ENCODE results near the gene ZNF311. TPM values are rescaled to one million over a fixed set of nuclear protein-coding genes. Genes with fewer than 3 reads are reported as not detected.

Gene ZNF311
- total and polyA plus RNA-seq, 2 donors: 0.76 to 0.80 TPM

GRCh38 chr6:29016559-29017427 is 11.7 kb upstream of the ZNF311 start:
- peaks cover 18 to 48% of the 10 kb centered on the region in 2 donors for H3K27me3 ChIP-seq (ENCODE audit: control insufficient read depth in 2 of 2, insufficient read depth in 1 of 2, low read length in 1 of 2)
- no peak overlapping the region for H3K27ac ChIP-seq (ENCODE audit: low read depth in 1 of 2, low read length in 1 of 2)
- under 1% methylated on average over 41 of the region's 41 CpGs for WGBS

GRCh38 chr6:29014729-29015608 is 9.9 kb upstream of the ZNF311 start:
- peak in 2 of 9 donors; percentile 1 to 2 for DNase-seq (ENCODE audit: low read depth in 6 of 9, low spot score in 9 of 9)
- Histone ChIP-seq H3K4me1 (ENCODE audit: control insufficient read depth in 2 of 2, insufficient read depth in 2 of 2, low read length in 2 of 2) (peaks cover 7 to 16% of the 10 kb centered on the region in 2 donors), H3K27me3 (ENCODE audit: control insufficient read depth in 2 of 2, insufficient read depth in 1 of 2, low read length in 1 of 2) (peaks cover 27 to 62% of the 10 kb centered on the region in 2 donors), H3K27ac (ENCODE audit: low read depth in 1 of 2, low read length in 1 of 2) (no peak overlapping the region), H3K9me3 (ENCODE audit: control insufficient read depth in 2 of 2, insufficient read depth in 1 of 2, low read length in 1 of 2) (peaks cover 1 to 8% of the 10 kb centered on the region in 2 donors), H3K4me3 (ENCODE audit: low read length in 2 of 2) (peak overlapping the region in 1 of 2 donors; percentile 15), H3K36me3 (ENCODE audit: control insufficient read depth in 2 of 2, insufficient read depth in 2 of 2, low read length in 1 of 2) (no peaks in the 10 kb centered on the region)
- WGBS: 58% methylated on average over 79 of the region's 79 CpGs

More at GRCh38 chr6:29016559-29017427, 11.7 kb upstream of the ZNF311 start:
- no peaks in the 10 kb centered on the region for H3K36me3 ChIP-seq (ENCODE audit: control insufficient read depth in 2 of 2, insufficient read depth in 2 of 2, low read length in 1 of 2)
- H3K4me1 ChIP-seq (ENCODE audit: control insufficient read depth in 2 of 2, insufficient read depth in 2 of 2, low read length in 2 of 2): peaks cover 7 to 12% of the 10 kb centered on the region in 2 donors
- peak overlapping the region; percentile 37 to 45 for H3K4me3 ChIP-seq (ENCODE audit: low read length in 2 of 2)
- DNase-seq (ENCODE audit: low read depth in 6 of 9, low spot score in 9 of 9): peak in 8 of 9 donors; percentile 55 to 88 (median 76)
- peaks cover 1 to 8% of the 10 kb centered on the region in 2 donors for H3K9me3 ChIP-seq (ENCODE audit: control insufficient read depth in 2 of 2, insufficient read depth in 1 of 2, low read length in 1 of 2)

- DNase-seq (ENCODE audit: low read depth in 6 of 9, low spot score in 9 of 9): peak in 3 of 9 donors; percentile 29 to 54 (median 38)
- Histone ChIP-seq H3K27ac (ENCODE audit: low read depth in 1 of 2, low read length in 1 of 2) (no peak overlapping the region), H3K4me3 (ENCODE audit: low read length in 2 of 2) (peak overlapping the region; percentile 37 to 45), H3K27me3 (ENCODE audit: control insufficient read depth in 2 of 2, insufficient read depth in 1 of 2, low read length in 1 of 2) (peaks cover 30 to 69% of the 10 kb centered on the region in 2 donors), H3K4me1 (ENCODE audit: control insufficient read depth in 2 of 2, insufficient read depth in 2 of 2, low read length in 2 of 2) (peaks cover 3 to 9% of the 10 kb centered on the region in 2 donors), H3K36me3 (ENCODE audit: control insufficient read depth in 2 of 2, insufficient read depth in 2 of 2, low read length in 1 of 2) (no peaks in the 10 kb centered on the region), H3K9me3 (ENCODE audit: control insufficient read depth in 2 of 2, insufficient read depth in 1 of 2, low read length in 1 of 2) (peaks cover 1 to 8% of the 10 kb centered on the region in 2 donors)
- 1% methylated on average over 30 of the region's 30 CpGs for WGBS
Measured at GRCh38 chr6:29011276-29011734, 6.2 kb upstream of the ZNF311 start.

- Histone ChIP-seq H3K9me3 (ENCODE audit: control insufficient read depth in 2 of 2, insufficient read depth in 1 of 2, low read length in 1 of 2) (no peaks in the 10 kb centered on the region), H3K4me1 (ENCODE audit: control insufficient read depth in 2 of 2, insufficient read depth in 2 of 2, low read length in 2 of 2) (peaks cover 0 to 12% of the 10 kb centered on the region in 2 donors), H3K27me3 (ENCODE audit: control insufficient read depth in 2 of 2, insufficient read depth in 1 of 2, low read length in 1 of 2) (peaks cover 30 to 63% of the 10 kb centered on the region in 2 donors), H3K27ac (ENCODE audit: low read depth in 1 of 2, low read length in 1 of 2) (no peak overlapping the region), H3K4me3 (ENCODE audit: low read length in 2 of 2) (no peak overlapping the region), H3K36me3 (ENCODE audit: control insufficient read depth in 2 of 2, insufficient read depth in 2 of 2, low read length in 1 of 2) (no peaks in the 10 kb centered on the region)
- no peak for DNase-seq (ENCODE audit: low read depth in 6 of 9, low spot score in 9 of 9)
- WGBS: 92% methylated on average over 1 of the region's 1 CpG
Measured at GRCh38 chr6:29009358-29009757, 4.2 kb upstream of the ZNF311 start.

GRCh38 chr6:29008089-29008488 is 3.0 kb upstream of the ZNF311 start:
- Histone ChIP-seq H3K36me3 (ENCODE audit: control insufficient read depth in 2 of 2, insufficient read depth in 2 of 2, low read length in 1 of 2) (no peaks in the 10 kb centered on the region), H3K9me3 (ENCODE audit: control insufficient read depth in 2 of 2, insufficient read depth in 1 of 2, low read length in 1 of 2) (no peaks in the 10 kb centered on the region), H3K27ac (ENCODE audit: low read depth in 1 of 2, low read length in 1 of 2) (no peak overlapping the region), H3K4me1 (ENCODE audit: control insufficient read depth in 2 of 2, insufficient read depth in 2 of 2, low read length in 2 of 2) (peaks cover 0 to 12% of the 10 kb centered on the region in 2 donors), H3K27me3 (ENCODE audit: control insufficient read depth in 2 of 2, insufficient read depth in 1 of 2, low read length in 1 of 2) (peaks cover 30 to 52% of the 10 kb centered on the region in 2 donors), H3K4me3 (ENCODE audit: low read length in 2 of 2) (no peak overlapping the region)
- 94% methylated on average over 2 of the region's 2 CpGs for WGBS
- no peak for DNase-seq (ENCODE audit: low read depth in 6 of 9, low spot score in 9 of 9)

GRCh38 chr6:28996844-28997510 is 8.1 kb downstream of the ZNF311 start:
- Histone ChIP-seq H3K9me3 (ENCODE audit: control insufficient read depth in 2 of 2, insufficient read depth in 1 of 2, low read length in 1 of 2) (no peaks in the 10 kb centered on the region), H3K27me3 (ENCODE audit: control insufficient read depth in 2 of 2, insufficient read depth in 1 of 2, low read length in 1 of 2) (peaks cover 0 to 3% of the 10 kb centered on the region in 2 donors), H3K4me3 (ENCODE audit: low read length in 2 of 2) (no peak overlapping the region), H3K27ac (ENCODE audit: low read depth in 1 of 2, low read length in 1 of 2) (no peak overlapping the region), H3K4me1 (ENCODE audit: control insufficient read depth in 2 of 2, insufficient read depth in 2 of 2, low read length in 2 of 2) (no peaks in the 10 kb centered on the region), H3K36me3 (ENCODE audit: control insufficient read depth in 2 of 2, insufficient read depth in 2 of 2, low read length in 1 of 2) (no peaks in the 10 kb centered on the region)
- no peak for DNase-seq (ENCODE audit: low read depth in 6 of 9, low spot score in 9 of 9)
- WGBS: 92% methylated on average over 2 of the region's 2 CpGs

GRCh38 chr6:28995093-28995650 is 9.9 kb downstream of the ZNF311 start:
- no peaks in the 10 kb centered on the region for H3K4me1 ChIP-seq (ENCODE audit: control insufficient read depth in 2 of 2, insufficient read depth in 2 of 2, low read length in 2 of 2)
- H3K9me3 ChIP-seq (ENCODE audit: control insufficient read depth in 2 of 2, insufficient read depth in 1 of 2, low read length in 1 of 2): no peaks in the 10 kb centered on the region
- no peak overlapping the region for H3K4me3 ChIP-seq (ENCODE audit: low read length in 2 of 2)
- no peak overlapping the region for H3K27ac ChIP-seq (ENCODE audit: low read depth in 1 of 2, low read length in 1 of 2)
- H3K27me3 ChIP-seq (ENCODE audit: control insufficient read depth in 2 of 2, insufficient read depth in 1 of 2, low read length in 1 of 2): peaks cover 0 to 4% of the 10 kb centered on the region in 2 donors
- 97% methylated on average over 8 of the region's 8 CpGs for WGBS
- DNase-seq (ENCODE audit: low read depth in 6 of 9, low spot score in 9 of 9): no peak
- H3K36me3 ChIP-seq (ENCODE audit: control insufficient read depth in 2 of 2, insufficient read depth in 2 of 2, low read length in 1 of 2): no peaks in the 10 kb centered on the region

- 12% methylated on average over 48 of the region's 48 CpGs for WGBS
- Histone ChIP-seq H3K27me3 (ENCODE audit: control insufficient read depth in 2 of 2, insufficient read depth in 1 of 2, low read length in 1 of 2) (peaks cover 17 to 65% of the 10 kb centered on the region in 2 donors), H3K4me3 (ENCODE audit: low read length in 2 of 2) (peak overlapping the region; percentile 30 to 44), H3K4me1 (ENCODE audit: control insufficient read depth in 2 of 2, insufficient read depth in 2 of 2, low read length in 2 of 2) (peaks cover 6% of the 10 kb centered on the region in 2 donors), H3K36me3 (ENCODE audit: control insufficient read depth in 2 of 2, insufficient read depth in 2 of 2, low read length in 1 of 2) (no peaks in the 10 kb centered on the region), H3K9me3 (ENCODE audit: control insufficient read depth in 2 of 2, insufficient read depth in 1 of 2, low read length in 1 of 2) (peaks cover 0 to 2% of the 10 kb centered on the region in 2 donors), H3K27ac (ENCODE audit: low read depth in 1 of 2, low read length in 1 of 2) (no peak overlapping the region)
- DNase-seq (ENCODE audit: low read depth in 6 of 9, low spot score in 9 of 9): peak in 4 of 9 donors; percentile 36 to 67 (median 56)
Measured at GRCh38 chr6:28988536-28989311, 16.4 kb downstream of the ZNF311 start.

Measured in thymus (tissue), 11 donors.